GM18520 (cell line): ENCODE measurements around the gene NFIA.
"Not testable (repeated sequence)": the region's sequence is repeated elsewhere in the genome, so short reads cannot be mapped to it uniquely, and the experiment has no call there.

ENCODE experiments used
- ATAC-seq: cut with Tn5 transposase; IDR thresholded peaks from one replicate; pipeline ENCODE4 v1.9.1; 2021; ENCODE audit not compliant: unreplicated experiment

Gene NFIA

GRCh38 chr1:61058483-61059245 is 23.7 kb upstream of the NFIA start:
- no peak for ATAC-seq

- not testable (repeated sequence) for ATAC-seq
These were observed 20.8 kb upstream of the NFIA start for GRCh38 chr1:61061601-61062000.

GRCh38 chr1:61064673-61065072 is 17.7 kb upstream of the NFIA start:
- ATAC-seq, result no peak

GRCh38 chr1:61067446-61068019 is 14.8 kb upstream of the NFIA start:
- ATAC-seq, result no peak

- ATAC-seq, result no peak
These were observed 12.3 kb upstream of the NFIA start for GRCh38 chr1:61070054-61070453.

GRCh38 chr1:61071205-61072130 is 10.9 kb upstream of the NFIA start:
- no peak for ATAC-seq

- no peak for ATAC-seq
These were observed 8.5 kb upstream of the NFIA start for GRCh38 chr1:61073871-61074270.

GRCh38 chr1:61075833-61076232 is 6.5 kb upstream of the NFIA start:
- not testable (repeated sequence) for ATAC-seq

GRCh38 chr1:61076728-61077675 is 5.4 kb upstream of the NFIA start:
- peak; percentile 75 for ATAC-seq

- ATAC-seq, result no peak
These were observed 4.5 kb upstream of the NFIA start for GRCh38 chr1:61077676-61078541.

- no peak for ATAC-seq
These were observed 3.6 kb upstream of the NFIA start for GRCh38 chr1:61078618-61079295.

GRCh38 chr1:61079296-61079897 is 3.0 kb upstream of the NFIA start:
- ATAC-seq, result no peak

GRCh38 chr1:61079898-61080336 is 2.4 kb upstream of the NFIA start:
- ATAC-seq, result no peak

GRCh38 chr1:61080413-61081143 is 1.8 kb upstream of the NFIA start:
- no peak for ATAC-seq

- no peak for ATAC-seq
These were observed 1.1 kb upstream of the NFIA start for GRCh38 chr1:61081144-61081685.

GRCh38 chr1:61081686-61082310 is 563 bp upstream of the NFIA start:
- ATAC-seq, result no peak
